ENCODE measurements around the gene APPBP2. TPM values are rescaled to one million over a fixed set of nuclear protein-coding genes. Genes with fewer than 3 reads are reported as not detected.

Gene APPBP2
- total RNA-seq, 4 donors from 2014 or later = 22.0 to 35.8 (median 30.9) TPM

DNA sequence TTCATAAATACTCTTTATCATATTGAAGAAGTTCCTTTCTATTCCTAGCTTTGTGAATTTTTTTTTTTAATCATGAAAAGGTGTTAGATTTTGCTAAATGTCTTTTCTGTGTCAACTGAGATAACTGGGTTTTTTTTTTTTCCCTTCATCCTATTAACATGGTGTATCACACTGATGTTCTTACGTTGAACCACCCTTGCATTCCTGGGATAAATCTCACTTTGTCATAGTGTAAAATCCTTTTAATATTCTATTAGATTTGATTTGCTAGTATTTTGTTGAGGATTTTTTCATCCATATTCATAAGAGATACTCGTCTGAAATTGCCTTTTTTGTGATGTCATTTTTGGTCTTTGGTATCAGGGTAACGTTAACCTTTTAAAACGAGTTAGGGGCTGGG, 54.6 kb downstream of the APPBP2 start:
- ATAC-seq (ENCODE audit: low FRiP score) (no peak), DNase-seq (ENCODE audit: low spot score) (no peak)
- TF ChIP-seq, protein P1, sequence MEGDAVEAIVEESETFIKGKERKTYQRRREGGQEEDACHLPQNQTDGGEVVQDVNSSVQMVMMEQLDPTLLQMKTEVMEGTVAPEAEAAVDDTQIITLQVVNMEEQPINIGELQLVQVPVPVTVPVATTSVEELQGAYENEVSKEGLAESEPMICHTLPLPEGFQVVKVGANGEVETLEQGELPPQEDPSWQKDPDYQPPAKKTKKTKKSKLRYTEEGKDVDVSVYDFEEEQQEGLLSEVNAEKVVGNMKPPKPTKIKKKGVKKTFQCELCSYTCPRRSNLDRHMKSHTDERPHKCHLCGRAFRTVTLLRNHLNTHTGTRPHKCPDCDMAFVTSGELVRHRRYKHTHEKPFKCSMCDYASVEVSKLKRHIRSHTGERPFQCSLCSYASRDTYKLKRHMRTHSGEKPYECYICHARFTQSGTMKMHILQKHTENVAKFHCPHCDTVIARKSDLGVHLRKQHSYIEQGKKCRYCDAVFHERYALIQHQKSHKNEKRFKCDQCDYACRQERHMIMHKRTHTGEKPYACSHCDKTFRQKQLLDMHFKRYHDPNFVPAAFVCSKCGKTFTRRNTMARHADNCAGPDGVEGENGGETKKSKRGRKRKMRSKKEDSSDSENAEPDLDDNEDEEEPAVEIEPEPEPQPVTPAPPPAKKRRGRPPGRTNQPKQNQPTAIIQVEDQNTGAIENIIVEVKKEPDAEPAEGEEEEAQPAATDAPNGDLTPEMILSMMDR (IDR thresholded peaks at IDR 0.05) = no peak

- TF ChIP-seq, protein P1 (IDR thresholded peaks at IDR 0.05) = no peak
- DNase-seq (ENCODE audit: low spot score) (no peak), ATAC-seq (ENCODE audit: low FRiP score) (no peak)
These were observed 57.7 kb downstream of the APPBP2 start for GRCh38 chr17:60468371-60468770.

GRCh38 chr17:60464343-60464742, 61.7 kb downstream of the APPBP2 start:
- TF ChIP-seq, protein P1 (IDR thresholded peaks at IDR 0.05) = no peak
- DNase-seq (ENCODE audit: low spot score) (no peak), ATAC-seq (ENCODE audit: low FRiP score) (no peak)

GRCh38 chr17:60463157-60463835, 62.7 kb downstream of the APPBP2 start:
- DNase-seq (ENCODE audit: low spot score) = no peak
- no peak for ATAC-seq (ENCODE audit: low FRiP score)
- TF ChIP-seq, protein P1 (IDR thresholded peaks at IDR 0.05) = no peak

DNA sequence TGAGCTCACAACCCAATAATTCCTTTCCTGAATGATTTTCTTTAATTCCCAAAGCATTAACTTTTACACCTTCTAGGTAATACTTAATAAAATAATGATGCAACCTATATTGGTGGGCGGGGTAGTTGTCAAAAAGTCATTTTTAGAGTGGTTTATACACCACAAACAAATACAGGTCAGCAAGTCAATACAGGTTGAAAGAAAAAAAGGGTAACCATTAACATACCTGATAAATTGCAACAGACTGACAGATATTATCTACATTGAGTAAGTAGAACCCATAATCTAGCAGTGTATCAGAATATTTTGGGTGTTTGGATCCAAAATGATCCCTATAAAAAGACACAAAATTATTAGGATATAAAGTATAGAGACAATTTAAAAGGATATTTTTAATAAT, 64.5 kb downstream of the APPBP2 start:
- no peak for ATAC-seq (ENCODE audit: low FRiP score)
- DNase-seq (ENCODE audit: low spot score) = no peak
- TF ChIP-seq, protein P1 (IDR thresholded peaks at IDR 0.05) = no peak

DNA sequence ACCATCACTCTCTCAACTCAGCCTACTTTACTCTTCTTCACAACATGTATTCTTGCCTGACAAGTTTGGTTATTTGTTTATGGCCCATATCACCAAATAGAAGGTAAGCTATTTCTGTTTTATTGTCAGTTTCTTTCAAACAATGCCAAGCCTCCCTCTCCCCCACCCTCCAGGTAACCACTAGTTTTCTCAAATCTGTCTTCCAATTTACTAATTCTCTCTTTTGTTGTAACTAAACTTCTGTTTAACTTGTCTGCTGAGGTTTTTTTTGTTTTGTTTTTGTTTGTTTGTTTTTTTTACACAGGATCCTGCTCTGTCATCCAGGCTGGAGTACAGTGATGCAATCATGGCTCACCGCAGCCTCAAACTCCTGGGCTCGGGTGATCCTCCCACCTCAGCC, 68.9 kb downstream of the APPBP2 start:
- ATAC-seq (ENCODE audit: low FRiP score) = no peak
- TF ChIP-seq, protein P1 (IDR thresholded peaks at IDR 0.05) = no peak
- no peak for DNase-seq (ENCODE audit: low spot score)

DNA sequence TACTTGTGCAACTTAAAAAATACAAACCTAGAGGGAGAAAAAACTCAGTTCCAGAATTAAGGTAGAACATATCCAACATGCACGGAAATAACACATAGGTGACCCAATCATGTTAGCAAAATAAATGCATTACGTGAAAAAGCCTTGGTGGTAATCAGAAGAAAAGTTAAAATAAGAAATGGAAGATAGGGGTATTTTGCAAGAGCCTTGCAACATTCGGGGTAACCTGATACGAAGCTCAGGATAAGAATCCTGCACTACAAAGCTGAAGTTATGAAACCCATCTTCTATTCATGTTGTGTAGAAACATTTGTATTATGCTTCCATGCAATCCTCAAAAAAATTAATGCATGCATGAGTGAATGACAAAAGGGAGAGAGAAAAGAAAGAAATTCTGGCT, 70.7 kb downstream of the APPBP2 start:
- TF ChIP-seq, protein P1 (IDR thresholded peaks at IDR 0.05) = no peak
- ATAC-seq (ENCODE audit: low FRiP score) = no peak

More for the DNA sequence above, 70.7 kb downstream of the APPBP2 start:
- DNase-seq (ENCODE audit: low spot score) = no peak

Data from omental fat pad (tissue), 4 donors.